Measurements from ENCODE around the gene GCG.

The GCG gene

GRCh38 chr2:162153608-162154224 is 1.7 kb upstream of the GCG start:
- peak; percentile 50 for DNase-seq (ENCODE audit: low spot score)
- TF ChIP-seq, protein P1, sequence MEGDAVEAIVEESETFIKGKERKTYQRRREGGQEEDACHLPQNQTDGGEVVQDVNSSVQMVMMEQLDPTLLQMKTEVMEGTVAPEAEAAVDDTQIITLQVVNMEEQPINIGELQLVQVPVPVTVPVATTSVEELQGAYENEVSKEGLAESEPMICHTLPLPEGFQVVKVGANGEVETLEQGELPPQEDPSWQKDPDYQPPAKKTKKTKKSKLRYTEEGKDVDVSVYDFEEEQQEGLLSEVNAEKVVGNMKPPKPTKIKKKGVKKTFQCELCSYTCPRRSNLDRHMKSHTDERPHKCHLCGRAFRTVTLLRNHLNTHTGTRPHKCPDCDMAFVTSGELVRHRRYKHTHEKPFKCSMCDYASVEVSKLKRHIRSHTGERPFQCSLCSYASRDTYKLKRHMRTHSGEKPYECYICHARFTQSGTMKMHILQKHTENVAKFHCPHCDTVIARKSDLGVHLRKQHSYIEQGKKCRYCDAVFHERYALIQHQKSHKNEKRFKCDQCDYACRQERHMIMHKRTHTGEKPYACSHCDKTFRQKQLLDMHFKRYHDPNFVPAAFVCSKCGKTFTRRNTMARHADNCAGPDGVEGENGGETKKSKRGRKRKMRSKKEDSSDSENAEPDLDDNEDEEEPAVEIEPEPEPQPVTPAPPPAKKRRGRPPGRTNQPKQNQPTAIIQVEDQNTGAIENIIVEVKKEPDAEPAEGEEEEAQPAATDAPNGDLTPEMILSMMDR (IDR thresholded peaks at IDR 0.05; ENCODE audit: extremely low read depth, missing control alignments), result peak; percentile 68

DNA sequence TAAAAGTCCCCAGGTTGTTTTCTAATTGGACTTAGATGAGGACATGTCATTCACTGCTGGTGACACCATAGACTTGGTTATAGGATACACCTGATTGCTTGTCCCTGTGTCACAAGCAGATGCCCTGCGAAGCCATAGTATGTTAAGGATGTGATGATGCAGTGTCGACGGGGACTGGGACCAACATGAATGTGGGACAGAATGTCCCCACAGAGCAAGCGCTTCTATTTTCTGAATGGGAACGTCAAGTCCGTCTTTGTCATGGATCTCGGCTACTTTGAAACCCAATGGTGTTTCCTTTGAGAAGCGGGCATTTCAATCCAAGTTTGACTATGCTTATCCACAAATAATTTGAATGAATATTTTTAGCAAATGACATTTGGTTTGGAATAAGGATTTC is 2.1 kb downstream of the GCG start:
- DNase-seq (ENCODE audit: low spot score), result no peak

GRCh38 chr2:162149466-162149865 is 2.6 kb downstream of the GCG start:
- DNase-seq (ENCODE audit: low spot score), result no peak
- TF ChIP-seq, protein P1 (IDR thresholded peaks at IDR 0.05; ENCODE audit: extremely low read depth, missing control alignments), result no peak

More for the DNA sequence above, 2.1 kb downstream of the GCG start:
- TF ChIP-seq, protein P1 (IDR thresholded peaks at IDR 0.05; ENCODE audit: extremely low read depth, missing control alignments), result no peak

DNA sequence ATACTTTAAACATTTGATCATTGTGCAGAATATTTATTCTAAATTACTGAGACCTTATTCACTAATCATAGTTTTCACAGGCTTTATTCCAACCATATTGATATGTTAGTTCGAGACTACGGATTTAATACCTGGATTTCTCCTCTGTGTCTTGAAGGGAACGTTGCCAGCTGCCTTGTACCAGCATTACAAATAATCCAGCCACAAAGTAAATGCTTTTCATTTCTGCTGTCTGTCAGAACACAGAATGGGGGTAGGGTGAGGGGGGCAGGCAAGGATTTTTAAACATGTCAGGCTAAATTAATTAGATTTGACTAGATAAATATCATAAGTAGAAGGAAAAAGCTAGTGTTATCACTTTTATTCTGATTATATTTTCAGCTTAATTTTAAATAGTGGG is 3.1 kb downstream of the GCG start:
- DNase-seq (ENCODE audit: low spot score), result no peak
- TF ChIP-seq, protein P1 (IDR thresholded peaks at IDR 0.05; ENCODE audit: extremely low read depth, missing control alignments), result no peak

DNA sequence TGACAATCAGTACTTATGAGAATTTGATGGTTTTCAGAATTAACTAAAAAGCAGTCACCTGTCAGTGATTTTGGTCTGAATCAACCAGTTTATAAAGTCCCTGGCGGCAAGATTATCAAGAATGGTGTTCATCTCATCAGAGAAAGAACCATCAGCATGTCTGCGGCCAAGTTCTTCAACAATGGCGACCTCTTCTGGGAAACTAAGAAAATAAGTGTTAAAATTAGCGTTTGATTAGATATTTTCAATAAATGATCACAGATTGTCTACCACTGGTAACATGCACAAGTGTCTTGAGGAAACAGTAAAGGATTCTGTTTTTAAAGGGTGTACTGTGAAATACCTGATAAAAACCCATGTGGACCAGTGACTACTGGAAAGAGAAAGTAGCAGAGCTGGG is 8.1 kb downstream of the GCG start:
- no peak for DNase-seq (ENCODE audit: low spot score)
- TF ChIP-seq, protein P1 (IDR thresholded peaks at IDR 0.05; ENCODE audit: extremely low read depth, missing control alignments), result no peak

GRCh38 chr2:162138310-162138709 is 13.7 kb downstream of the GCG start:
- TF ChIP-seq, protein P1 (IDR thresholded peaks at IDR 0.05; ENCODE audit: extremely low read depth, missing control alignments), result no peak
- no peak for DNase-seq (ENCODE audit: low spot score)

GRCh38 chr2:162127422-162127821 is 24.6 kb downstream of the GCG start:
- DNase-seq (ENCODE audit: low spot score), result no peak
- TF ChIP-seq, protein P1 (IDR thresholded peaks at IDR 0.05; ENCODE audit: extremely low read depth, missing control alignments), result no peak

All from GM20000 (cell line).